Ishikawa (cell line): ENCODE data around the gene APBA1.
A peak's percentile ranks its signal among the peaks of the same experiment; 100 is the strongest.

Experiments
- CEBPB ChIP-seq: IDR thresholded peaks from 2 replicates; pipeline ENCODE4 v1.6.1; 2012
- CREB1 ChIP-seq: IDR thresholded peaks from 2 replicates; pipeline ENCODE4 v1.6.1; 2012; ENCODE audit warnings: low read depth
- EGR1 ChIP-seq: IDR thresholded peaks from 2 replicates; pipeline ENCODE4 v1.6.1; 2012
- EP300 ChIP-seq: IDR thresholded peaks from 2 replicates; pipeline ENCODE4 v1.6.1; 2012; ENCODE audit warnings: borderline replicate concordance
- FOXM1 ChIP-seq: IDR thresholded peaks from 2 replicates; pipeline ENCODE4 v1.6.1; 2012; ENCODE audit warnings: low read depth, borderline replicate concordance
- NFIC ChIP-seq: IDR thresholded peaks from 2 replicates; pipeline ENCODE4 v1.6.1; 2012
- RAD21 ChIP-seq: IDR thresholded peaks from 2 replicates; pipeline ENCODE4 v1.6.1; 2012; ENCODE audit warnings: low read depth
- TAF1 ChIP-seq: IDR thresholded peaks from 2 replicates; pipeline ENCODE4 v1.6.1; 2012; ENCODE audit warnings: low read depth, mild to moderate bottlenecking
- TCF12 ChIP-seq: IDR thresholded peaks from 2 replicates; pipeline ENCODE4 v1.6.1; 2012; ENCODE audit warnings: low read depth
- TEAD4 ChIP-seq: IDR thresholded peaks from 2 replicates; pipeline ENCODE4 v1.6.1; 2012
- USF1 ChIP-seq: IDR thresholded peaks from 2 replicates; pipeline ENCODE4 v1.6.1; 2012
- YY1 ChIP-seq: IDR thresholded peaks from 2 replicates; pipeline ENCODE4 v1.6.1; 2012; ENCODE audit warnings: low read depth
- ZBTB7A ChIP-seq: IDR thresholded peaks from 2 replicates; pipeline ENCODE4 v1.6.1; 2012; ENCODE audit warnings: low read depth
- TF ChIP-seq, protein P1 (sequence below): IDR thresholded peaks from 2 replicates; pipeline ENCODE4 v1.6.1; 2012; ENCODE audit warnings: low read depth, mild to moderate bottlenecking
- TF ChIP-seq, protein P2 (sequence below): IDR thresholded peaks from 2 replicates; pipeline ENCODE4 v1.6.1; 2012

The APBA1 gene

GRCh38 chr9:69549310-69550202, 122.6 kb downstream of the APBA1 start:
- TF ChIP-seq RAD21, result peak; percentile 92
- no peak for TF ChIP-seq ZBTB7A
- TF ChIP-seq, protein P1, sequence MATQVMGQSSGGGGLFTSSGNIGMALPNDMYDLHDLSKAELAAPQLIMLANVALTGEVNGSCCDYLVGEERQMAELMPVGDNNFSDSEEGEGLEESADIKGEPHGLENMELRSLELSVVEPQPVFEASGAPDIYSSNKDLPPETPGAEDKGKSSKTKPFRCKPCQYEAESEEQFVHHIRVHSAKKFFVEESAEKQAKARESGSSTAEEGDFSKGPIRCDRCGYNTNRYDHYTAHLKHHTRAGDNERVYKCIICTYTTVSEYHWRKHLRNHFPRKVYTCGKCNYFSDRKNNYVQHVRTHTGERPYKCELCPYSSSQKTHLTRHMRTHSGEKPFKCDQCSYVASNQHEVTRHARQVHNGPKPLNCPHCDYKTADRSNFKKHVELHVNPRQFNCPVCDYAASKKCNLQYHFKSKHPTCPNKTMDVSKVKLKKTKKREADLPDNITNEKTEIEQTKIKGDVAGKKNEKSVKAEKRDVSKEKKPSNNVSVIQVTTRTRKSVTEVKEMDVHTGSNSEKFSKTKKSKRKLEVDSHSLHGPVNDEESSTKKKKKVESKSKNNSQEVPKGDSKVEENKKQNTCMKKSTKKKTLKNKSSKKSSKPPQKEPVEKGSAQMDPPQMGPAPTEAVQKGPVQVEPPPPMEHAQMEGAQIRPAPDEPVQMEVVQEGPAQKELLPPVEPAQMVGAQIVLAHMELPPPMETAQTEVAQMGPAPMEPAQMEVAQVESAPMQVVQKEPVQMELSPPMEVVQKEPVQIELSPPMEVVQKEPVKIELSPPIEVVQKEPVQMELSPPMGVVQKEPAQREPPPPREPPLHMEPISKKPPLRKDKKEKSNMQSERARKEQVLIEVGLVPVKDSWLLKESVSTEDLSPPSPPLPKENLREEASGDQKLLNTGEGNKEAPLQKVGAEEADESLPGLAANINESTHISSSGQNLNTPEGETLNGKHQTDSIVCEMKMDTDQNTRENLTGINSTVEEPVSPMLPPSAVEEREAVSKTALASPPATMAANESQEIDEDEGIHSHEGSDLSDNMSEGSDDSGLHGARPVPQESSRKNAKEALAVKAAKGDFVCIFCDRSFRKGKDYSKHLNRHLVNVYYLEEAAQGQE, result no peak
- no peak for TF ChIP-seq TEAD4

DNA sequence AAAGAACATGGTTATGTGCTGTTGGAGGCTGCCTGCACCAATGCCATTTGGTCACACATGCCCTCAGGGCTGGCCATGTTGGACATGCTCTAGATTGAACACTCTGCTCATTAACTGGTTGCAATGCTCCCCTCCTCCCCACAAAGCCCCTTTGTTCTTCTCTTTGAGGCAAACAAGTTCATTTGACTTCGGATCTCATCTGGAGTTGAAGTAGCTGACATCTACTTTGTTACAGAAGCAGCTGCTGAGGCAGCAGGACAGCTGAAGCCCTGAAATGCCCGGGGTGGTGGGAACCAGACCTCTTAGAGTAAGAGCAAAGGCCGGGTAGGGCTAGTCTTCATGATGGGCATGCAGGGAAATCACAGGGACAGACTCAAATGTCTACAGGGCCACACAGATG, 123.5 kb downstream of the APBA1 start:
- TF ChIP-seq EGR1 (no peak), TAF1 (no peak), CEBPB (no peak), TCF12 (no peak), EP300 (no peak), NFIC (no peak)
- TF ChIP-seq, protein P2, sequence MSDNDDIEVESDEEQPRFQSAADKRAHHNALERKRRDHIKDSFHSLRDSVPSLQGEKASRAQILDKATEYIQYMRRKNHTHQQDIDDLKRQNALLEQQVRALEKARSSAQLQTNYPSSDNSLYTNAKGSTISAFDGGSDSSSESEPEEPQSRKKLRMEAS, result no peak

DNA sequence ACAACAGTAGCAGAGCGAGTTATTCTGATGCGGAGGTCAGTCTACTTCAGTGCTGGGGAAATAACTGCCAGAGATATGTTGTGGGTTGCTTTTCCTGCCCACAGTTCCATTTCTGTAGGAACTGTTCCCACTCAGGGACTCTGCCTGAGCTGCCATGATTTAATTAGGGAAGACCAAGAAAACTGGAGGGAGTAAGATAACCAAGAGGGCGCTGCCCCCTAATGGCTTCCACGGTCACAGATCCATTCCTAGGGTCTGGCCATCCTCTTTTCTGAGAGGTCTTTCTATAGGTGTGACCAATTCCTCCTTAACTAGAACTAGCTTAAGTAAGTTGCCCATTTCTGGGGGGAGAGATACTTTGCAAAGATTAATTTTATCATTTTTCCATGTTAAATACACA, 125.9 kb downstream of the APBA1 start:
- TF ChIP-seq NFIC (no peak), TCF12 (no peak), CEBPB (no peak), EGR1 (no peak), EP300 (no peak), YY1 (peak; percentile 37; the same call in 1 of the 2 replicates), TEAD4 (no peak), RAD21 (peak; percentile 90), ZBTB7A (no peak), CREB1 (no peak), TAF1 (no peak), USF1 (no peak), FOXM1 (no peak)
- TF ChIP-seq, protein P1, result no peak
- TF ChIP-seq, protein P2, result no peak

DNA sequence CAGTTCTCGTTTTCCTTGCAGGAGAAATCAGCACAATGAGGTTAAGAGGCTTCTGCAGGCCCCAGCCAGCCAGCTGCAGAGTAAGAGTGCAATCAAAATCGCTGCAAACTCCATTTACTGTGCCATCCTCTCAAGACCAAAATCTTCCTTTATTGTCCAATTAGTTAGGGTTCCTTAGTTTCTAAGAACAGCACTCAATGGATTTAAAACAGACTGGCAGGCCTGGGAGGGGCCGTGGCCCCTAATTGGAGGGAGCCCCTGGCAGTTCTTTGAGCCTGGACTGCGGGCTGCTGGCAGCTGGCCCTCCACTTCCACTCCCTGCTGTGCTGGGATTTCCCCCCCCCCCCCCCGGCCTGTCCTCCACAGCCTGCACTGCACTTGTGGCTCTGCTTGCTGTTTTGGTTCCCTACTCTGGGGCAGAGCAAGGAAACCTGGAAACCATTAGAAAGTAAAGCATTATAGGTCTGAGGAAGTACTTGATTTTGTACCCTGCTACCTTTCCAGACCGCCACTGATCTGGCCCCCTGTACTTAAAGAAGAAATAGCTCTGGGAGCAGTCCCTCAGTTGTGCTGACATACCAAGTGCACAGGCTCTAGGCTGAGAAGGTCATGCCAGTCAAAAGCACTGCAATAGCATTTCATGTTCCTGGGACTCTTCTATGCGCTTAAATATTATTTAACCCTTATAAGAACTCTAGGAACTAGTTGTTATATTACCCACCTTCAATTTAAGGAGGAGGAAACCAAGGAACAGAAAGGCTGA, 129.0 kb downstream of the APBA1 start:
- TF ChIP-seq USF1 (no peak; the same call in 1 of the 2 replicates), TCF12 (peak; percentile 55; the same call in 1 of the 2 replicates), TAF1 (no peak), TEAD4 (no peak), NFIC (peak; percentile 72), EGR1 (no peak), CREB1 (no peak), FOXM1 (no peak), ZBTB7A (0 out of 2 replicates have a peak, but pooled peaks have one; percentile 27), YY1 (no peak), EP300 (0 out of 2 replicates have a peak, but pooled peaks have one; percentile 36), RAD21 (no peak), CEBPB (no peak)
- TF ChIP-seq, protein P1, result no peak
- TF ChIP-seq, protein P2, result no peak
